MV-4-11 (cell line): ENCODE measurements around the gene GRID2.

ENCODE experiments used
- DNase-seq: peaks from one replicate; lab custom pipeline; 2025; lab: John Stamatoyannopoulos, UW

Gene GRID2

DNA sequence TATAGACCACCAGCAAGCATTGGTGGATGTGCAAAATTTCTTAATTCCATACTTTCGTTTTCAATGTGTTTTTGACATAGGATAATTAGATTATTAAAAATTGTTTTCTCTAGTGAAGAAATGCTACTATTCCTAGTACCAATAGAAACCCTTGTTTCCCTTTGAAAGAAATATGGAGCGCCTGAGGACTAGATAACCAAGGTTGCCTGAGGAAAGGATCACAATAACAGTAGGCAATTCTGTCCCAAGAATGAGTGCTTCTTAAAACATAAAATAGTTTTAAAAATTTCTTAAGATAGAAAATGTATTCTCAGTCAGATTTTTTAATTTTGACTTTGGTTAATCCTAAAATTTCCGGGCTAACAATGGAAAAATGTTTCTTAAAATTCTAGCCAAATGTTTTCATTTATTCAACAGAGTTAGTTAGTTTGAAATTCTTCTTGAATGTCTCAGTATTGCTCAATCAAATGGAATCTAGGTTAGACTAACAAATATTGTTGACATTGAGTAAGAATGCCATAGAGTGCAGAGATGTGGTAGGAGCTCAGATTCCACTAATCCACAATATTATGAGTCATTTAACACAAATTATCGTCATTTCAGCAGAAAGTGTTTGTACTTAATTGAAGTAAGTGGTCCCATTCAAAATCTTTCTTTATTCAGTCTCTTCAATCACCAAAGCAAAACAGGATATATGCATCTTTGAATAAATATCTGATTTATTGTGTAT lies 666.0 kb downstream of the GRID2 start:
- no peak for DNase-seq

DNA sequence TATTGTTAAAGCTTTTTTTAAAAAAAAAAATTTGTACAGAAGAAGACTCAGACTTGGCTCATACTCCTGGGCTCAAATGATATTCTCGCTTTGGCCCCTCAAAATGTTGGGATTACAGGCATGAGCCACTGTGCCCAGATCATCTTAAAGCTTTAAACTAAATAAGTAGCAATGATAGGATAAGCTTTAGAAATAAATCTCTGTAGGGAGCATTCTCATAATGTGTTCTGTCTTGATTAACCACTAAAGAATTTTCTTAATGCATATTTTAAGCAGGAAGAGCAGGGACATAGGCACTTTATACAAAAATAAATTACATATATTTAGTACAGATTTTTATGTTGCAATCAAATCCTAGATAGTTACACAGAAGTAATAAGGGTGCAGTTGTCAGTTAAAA lies 667.2 kb downstream of the GRID2 start:
- no peak for DNase-seq

DNA sequence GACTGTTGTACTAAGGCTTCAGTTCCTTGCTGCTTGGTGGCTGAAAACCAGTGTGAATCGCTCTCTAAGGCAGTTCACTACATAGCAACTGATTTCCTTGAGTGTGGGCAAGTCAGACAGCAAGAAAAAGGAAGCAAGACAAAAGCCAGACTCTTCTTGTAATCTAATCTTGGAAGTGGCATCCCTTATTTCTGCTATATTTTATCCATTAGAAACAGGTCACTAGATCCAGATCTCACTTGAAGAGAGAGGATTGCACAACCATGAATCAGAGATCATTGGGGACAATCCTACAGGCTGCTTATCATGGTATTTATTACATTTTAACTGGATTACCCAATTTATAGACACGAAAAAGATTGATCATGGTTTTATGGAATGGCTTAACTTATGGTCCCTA lies 684.5 kb downstream of the GRID2 start:
- no peak for DNase-seq

DNA sequence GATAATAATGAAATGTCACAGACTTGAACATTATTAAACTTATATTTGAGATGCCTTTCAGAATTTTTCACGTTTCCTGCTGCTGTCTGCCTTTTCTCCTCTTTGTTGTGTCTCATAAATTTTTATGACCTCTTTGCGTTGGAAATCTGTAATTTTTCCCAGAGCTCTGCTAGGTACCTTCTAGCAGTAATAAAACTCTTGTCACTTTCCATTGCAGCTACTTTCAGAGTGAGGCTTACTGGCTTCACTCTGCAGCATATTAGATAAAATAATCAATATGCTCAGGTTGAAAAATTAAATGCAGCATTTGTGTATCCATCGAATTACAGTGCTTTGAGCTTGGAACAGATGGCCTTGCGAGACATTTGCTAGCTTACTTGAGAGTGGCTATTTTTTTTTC lies 689.0 kb downstream of the GRID2 start:
- no peak for DNase-seq

DNA sequence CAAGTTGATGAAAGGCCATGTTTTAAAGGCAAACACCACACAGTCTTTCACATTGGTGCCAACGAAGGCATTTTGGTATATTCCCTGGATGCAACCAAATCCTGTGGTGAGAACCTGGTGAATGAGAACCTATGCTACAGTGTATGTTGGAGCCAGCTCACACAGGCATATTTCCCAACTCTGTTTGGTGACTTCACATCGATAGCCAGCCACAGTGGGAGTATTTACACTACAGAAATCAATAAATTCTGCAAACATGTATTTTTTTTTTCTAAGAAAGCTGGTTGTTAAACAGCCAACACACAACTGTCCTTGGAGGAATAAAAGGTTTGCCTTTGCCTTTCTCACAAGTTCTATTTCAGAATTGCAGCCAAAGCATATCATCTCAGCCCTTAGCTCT lies 691.0 kb downstream of the GRID2 start:
- no peak for DNase-seq

DNA sequence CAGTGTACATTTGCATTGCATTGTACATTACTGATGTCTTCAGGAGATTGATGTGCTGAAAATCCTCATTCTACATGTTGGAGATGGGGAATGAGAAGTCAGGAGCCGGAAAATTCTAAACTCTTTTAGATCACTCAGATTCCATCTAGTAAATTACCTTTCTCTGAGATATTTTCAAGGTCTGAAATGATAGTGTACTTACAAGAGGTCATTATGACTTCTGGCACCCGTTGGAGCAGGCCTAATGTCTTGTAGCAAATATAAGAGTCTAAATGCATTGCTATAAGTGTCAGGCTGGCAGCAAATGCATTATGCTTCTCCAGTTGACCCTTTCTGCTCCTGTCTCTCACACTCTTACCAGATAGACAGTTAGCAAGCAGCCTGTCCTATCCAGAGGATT lies 692.8 kb downstream of the GRID2 start:
- no peak for DNase-seq

DNA sequence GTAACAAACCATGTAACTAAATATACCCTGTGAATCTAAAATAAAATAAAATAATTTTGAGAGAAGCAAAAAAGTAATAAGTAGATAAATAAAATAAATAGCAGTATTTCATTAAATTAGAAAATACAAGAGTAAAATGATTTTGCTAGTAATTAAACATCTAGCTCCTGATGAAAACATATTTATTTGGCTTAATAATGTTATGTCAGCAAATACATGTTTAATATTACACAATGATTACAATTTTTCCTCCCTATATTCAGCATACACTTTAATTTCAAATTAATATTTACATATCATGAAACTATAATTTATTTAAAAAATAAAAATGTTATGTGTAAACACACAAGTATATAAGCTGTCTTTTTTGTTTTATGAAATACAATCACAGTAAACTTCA lies 697.1 kb downstream of the GRID2 start:
- no peak for DNase-seq

DNA sequence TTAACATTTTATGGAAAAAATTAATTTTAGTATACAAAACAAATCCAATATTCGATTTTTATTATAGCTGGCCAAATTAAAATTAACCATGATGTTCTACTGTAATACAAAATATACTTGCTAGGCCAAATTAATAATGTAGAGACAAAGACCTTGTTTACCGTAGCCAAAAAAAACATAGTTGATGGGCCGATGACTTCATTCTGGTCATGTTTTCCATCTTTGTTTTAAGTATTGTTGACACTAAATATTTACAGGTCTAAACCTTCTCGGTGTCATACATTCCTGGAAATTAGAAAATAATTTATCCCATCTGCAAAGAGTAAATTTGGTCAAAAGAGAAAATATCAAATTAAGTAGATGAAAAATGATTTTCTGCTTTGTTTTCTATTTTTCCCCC lies 698.5 kb downstream of the GRID2 start:
- DNase-seq: no peak

DNA sequence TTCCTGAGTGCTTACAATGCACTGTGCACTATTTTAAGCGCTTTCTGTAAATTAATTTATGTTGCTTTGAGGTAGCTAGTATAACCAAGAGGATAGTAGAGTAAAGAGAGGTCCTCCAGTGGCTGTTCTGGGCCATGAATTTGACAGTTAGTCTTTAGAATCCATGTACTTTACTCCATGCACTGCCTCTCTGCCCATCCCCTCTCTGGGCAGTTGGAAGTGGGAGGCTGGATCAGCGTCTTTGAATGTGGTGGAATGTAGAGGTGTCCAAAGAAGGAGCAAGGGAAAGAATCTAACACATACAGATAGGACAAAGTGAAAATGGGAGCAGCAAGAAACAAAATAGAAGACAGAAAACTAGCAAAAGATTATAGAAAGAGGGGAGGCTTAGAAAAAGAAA lies 712.6 kb downstream of the GRID2 start:
- no peak for DNase-seq

DNA sequence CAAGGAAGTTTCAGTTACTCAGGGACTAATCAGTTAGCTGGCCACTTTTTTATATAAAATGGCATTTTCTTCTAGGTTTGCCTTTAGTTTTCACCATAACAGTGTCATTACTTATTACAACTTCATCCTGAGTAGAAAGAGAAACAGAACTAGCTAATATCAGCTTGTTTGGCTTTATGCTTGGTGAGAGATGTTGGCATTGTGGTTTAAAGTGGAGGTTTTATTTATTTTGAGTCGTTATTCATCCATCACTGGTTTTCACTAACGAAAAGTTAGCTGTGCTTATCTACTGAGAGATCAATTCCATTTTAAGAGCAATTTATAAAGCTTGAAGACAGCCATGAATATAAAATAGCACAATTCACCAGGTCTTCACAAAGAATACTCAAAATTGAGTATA lies 714.5 kb downstream of the GRID2 start:
- no peak for DNase-seq

DNA sequence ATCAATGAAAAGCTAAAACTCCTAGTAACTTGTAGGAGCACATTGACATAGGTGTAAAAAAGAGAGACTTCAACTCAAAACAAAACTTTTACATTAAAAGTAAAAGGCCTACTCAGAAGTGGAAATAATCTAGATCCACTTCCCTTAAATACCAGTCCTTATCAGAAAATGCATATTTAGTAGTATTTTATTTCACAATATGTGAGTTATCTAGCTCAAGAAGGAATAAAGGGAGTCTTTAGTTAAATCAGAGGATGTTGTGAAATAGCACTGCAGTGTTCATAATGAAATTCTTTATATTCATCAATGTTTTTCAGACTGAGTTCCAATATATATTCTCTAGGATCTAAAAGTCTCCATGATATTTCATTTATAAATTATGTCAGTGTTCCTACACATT lies 715.0 kb downstream of the GRID2 start:
- no peak for DNase-seq

DNA sequence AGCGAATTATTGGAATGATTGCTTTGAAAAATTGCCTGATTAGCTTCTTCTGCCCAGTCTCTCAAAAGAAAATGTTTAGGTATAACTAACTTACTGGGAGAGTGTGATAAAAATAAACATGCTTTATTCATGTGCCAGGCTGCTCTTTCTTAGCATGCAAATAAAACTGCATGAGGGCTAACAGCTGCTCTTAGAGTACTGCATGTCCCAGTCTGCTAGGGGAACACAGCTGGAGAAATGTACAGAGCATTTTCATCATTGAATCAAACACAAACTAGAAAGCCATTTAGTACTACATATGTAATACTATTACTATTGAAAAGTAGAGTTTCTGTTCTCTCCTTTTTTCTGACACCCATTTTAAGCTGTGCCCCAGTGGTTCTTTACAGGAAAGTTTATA lies 726.0 kb downstream of the GRID2 start:
- DNase-seq: no peak

DNA sequence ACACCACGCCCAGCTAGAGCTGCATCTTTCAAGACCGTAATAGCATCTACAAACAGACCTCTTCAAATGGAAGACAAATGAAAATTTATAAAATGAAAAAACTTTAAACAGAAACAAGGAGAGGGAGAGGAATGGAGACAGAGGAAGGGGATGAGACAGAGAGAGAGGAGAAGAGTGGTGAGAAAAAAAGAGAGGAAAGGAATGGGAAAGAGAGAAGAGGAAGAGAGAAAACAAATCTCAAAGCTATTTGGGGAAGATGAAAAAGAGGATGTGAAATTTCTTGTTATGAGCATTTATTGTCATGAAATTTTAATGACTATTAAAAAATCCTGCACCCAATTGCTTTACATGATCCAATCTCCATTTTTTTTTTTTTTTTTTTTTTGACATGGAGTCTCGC lies 726.9 kb downstream of the GRID2 start:
- peak; percentile 0 for DNase-seq

DNA sequence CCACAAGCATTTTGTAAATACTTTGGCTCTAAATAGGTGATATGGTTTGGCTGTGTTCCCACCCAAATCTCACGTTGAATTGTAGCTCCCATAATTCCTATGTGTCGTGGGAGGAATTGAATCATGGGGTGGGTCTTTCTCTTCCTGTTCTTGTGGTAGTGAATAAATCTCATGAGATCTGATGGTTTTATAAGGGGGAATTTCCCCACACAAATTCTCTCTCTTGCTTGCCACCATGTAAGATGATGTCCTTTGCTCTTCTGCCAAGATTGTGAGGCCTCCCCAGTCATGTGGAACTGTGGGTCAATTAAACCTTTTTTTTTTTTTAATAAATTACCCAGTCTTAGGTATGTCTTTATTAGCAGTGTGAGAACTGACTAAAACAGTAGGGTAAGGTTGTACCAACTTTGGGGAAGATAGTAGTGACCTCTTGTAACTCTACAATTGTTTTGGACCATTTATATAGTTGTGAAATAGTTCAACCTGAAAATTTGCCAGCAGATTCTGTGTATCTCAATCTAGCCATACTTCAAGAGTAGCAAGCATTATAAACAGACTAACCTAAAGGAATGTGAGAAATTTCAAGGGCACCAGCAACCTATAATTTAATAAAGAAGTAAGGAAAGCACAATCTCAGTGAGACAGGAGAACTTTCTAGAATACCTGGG lies 727.8 kb downstream of the GRID2 start:
- DNase-seq: no peak

DNA sequence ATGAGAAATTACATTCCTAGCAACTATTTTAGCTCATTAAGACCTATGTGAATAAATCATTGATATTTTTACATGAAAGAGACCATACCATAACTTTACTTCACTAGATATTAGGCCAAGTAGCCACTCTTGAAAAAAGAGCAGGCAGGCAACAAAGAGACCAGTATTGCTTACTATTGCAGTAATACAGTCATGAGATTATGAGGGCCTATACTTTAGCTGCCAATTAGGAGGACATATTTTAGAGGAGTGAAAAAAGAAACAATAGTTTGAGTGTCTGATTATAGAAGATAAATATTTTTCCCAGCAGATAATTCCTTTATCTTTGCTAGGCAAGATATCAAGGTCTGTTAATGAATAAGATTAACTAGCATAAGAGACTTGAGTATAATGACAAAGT lies 739.0 kb downstream of the GRID2 start:
- no peak for DNase-seq

DNA sequence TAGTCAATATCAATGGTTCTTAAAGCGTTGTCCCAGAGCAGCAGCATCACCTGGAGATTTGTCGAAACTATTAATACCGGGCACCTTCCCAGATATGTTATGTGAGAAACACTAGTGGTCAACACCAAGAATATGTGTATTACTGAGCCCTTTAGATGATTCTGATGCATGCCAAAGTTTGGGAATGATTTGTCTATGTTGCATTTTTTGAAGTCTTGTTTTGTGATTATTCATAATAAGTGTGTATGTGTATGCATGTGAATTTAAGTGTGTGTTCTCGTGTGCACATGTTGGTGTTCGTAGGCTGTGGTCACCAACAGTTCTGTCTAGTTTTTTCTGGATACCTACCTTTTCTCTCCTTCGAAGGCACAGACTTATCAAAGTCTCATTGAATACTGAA lies 749.4 kb downstream of the GRID2 start:
- DNase-seq: no peak

DNA sequence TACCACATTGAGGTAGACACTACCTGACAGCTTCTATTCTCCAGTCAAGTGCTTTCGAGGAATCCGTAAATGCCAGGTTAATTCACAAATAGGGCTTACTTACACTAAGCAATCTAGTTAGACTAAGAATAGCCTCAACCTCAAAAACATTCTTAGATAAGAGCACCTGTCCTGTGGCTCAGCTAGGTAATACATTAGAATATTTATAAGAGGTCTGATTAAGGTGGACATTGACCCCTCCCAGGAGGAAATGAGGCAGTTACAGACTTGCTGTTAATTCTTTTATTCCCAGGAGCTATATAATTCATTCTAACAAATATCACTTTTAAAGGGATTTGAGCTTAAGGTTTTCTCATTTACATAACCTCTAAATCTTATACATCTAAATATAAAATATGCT lies 758.1 kb downstream of the GRID2 start:
- no peak for DNase-seq

DNA sequence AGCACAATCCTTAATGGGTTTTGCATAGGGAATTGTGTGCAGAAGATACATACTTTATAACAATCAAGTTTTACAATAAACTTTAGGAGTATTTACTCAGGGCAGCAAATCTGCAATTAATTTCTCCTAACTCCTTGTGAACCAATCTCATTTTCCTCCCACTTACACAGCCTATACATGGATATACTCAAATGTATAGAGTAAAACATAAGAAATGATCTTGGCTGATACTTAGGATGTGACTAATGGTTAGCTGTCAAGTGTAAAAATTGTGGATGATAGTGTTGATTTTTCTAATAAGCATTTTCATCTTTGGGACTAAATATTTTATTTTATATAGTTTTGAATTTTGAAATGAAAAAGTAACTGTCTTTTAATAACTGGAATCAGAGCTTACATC lies 759.6 kb downstream of the GRID2 start:
- DNase-seq: no peak

DNA sequence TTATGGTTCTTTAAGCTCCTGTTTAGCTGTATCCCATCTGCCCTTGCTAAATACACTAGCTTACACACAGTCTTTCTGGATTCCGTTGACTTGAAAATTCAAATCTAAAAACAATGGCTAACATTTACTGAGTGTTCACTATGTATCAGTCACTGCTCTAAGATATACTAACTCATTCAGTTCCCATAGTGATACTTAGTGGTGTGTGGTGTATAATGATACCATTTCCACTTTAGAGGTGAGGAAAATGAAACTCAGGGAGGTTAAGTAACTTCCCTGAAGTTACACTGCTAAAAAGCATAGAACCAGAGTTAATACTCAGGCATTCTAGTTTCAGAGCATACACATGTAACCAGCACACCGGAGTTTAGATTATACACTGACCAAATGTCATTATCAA lies 762.0 kb downstream of the GRID2 start:
- DNase-seq: no peak

DNA sequence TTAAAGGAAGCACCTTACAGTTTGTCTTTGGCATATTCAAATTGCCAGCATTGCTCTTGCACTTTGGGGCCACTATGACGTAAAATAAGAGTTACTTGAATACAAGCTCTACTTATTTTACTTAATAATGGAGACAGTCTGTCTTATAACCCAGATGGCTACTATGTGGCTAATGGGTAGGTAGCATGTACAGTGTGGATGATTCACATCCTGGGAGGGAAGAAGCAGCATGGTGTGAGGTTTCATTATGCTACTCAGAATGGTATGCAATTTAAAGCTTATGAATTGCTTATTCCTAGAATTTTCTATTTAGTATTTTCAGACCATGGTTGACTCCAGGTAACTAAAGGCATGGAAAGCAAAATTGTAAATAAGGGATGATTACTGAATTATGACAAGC lies 763.0 kb downstream of the GRID2 start:
- no peak for DNase-seq

DNA sequence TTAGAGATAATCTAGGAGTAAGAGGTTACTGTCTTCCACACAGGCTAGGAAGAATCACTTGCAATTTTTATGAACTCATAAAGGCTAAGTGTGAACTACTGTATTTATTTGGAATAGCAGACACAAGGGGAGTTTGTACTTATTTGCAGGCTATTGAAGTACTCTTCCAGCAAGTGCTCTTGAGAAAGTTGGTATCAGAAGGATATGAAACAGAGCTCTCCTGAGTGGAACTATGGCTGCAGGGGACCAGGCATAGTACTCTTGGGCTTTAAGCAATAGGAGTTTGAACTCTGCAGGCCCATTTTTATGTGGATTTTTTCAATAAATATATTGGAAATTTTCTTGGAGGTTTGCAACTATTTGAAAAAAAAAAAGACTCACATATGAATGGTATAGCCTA lies 768.5 kb downstream of the GRID2 start:
- no peak for DNase-seq

DNA sequence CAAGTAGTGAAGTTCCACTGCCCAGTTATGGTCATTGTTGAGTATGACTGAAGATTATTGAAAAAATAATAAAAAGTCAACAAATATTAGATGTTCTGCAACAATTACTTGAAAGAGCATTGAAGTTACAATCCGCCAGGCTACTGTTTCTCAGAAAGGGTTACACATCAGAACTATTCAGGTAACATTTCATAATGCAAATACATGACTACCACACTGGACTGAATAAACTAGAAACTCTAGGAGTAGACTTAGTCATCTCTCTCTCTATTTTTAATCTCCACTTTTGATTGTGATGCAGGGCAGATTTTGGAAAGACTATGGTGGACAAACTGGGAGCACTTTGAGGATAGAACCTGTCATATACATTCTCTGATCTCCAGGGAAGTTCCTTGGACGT lies 776.5 kb downstream of the GRID2 start:
- no peak for DNase-seq

DNA sequence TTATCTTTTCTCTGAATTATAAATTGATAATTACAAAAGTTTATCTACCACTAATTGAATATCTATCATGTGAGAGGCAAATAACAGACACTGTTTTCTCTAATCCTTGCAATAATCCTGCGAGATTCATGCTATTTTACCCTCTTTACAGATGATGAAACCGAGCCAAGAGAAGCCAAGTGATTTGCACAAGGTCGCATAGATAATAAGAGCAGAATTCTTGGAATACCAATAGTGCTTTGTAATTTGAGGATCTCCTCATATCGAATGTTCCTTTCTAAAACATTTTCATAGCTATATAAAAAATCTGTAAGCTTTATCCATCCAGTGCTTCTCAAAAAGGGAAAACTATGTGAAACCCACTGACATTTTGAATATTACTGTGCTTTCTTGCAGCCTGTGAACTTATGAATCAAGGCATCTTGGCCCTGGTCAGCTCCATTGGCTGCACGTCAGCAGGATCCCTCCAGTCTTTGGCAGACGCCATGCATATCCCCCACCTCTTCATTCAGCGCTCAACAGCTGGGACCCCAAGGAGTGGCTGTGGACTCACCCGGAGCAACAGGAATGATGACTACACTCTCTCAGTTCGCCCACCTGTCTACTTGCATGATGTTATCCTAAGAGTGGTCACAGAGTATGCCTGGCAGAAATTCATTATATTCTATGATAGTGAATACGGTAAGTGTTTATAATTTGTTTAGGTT lies 781.0 kb downstream of the GRID2 start:
- DNase-seq: no peak

DNA sequence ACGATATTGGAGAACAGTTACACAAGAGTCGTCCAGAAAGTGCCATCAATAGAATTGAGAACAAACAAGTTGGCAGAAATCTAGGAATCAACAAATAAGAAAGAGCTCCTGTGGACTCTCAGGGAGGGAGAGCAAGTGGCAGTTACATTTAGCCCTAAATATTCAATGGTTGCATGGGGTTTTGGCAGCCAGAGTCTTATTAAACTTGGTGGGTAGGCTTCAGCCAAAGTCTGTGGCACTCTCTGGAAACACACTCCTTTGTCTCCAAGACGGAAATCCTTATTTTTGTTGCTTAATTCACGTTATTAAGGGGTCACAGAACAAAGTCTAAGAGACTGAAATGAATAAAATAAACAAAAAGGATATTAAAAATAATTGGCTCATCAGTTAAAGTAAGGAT lies 782.6 kb downstream of the GRID2 start:
- DNase-seq: no peak
